ENCODE measurements around the gene ZIC1.

DNA sequence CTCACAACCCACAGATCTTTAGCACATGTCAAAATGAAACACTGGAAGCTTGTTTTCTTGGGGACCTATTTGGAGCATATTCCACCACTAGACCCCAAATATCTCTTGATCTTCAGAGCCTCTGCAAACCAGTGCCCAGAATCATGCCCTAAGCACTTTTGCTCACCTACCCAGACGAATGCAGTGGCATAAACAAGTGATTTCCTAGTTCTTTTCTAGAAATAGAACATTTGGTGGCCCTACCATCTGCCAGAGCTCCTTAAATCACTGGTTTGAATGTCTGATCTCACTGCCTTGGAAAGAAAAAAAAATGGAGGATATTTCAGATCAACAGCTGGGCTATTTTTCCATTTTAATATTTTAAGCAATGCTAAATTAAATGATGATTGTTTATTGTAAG, 8.2 kb upstream of the ZIC1 start:
- TF ChIP-seq EZH2 (IDR thresholded peaks at IDR 0.05; ENCODE audit: insufficient read depth, poor library complexity, severe bottlenecking) (no peak), EZH2phosphoT487 (IDR thresholded peaks at IDR 0.05; ENCODE audit: insufficient read depth, low read depth) (no peak)
